Fibroblast of gingiva (primary cell): Measurements from ENCODE around the gene ZFYVE27.

ENCODE experiments used
- DNase-seq: peaks from one replicate; pipeline ENCODE4 v3.0.0-alpha.2; 2011; ENCODE audit warnings: low read depth

The ZFYVE27 gene

DNA sequence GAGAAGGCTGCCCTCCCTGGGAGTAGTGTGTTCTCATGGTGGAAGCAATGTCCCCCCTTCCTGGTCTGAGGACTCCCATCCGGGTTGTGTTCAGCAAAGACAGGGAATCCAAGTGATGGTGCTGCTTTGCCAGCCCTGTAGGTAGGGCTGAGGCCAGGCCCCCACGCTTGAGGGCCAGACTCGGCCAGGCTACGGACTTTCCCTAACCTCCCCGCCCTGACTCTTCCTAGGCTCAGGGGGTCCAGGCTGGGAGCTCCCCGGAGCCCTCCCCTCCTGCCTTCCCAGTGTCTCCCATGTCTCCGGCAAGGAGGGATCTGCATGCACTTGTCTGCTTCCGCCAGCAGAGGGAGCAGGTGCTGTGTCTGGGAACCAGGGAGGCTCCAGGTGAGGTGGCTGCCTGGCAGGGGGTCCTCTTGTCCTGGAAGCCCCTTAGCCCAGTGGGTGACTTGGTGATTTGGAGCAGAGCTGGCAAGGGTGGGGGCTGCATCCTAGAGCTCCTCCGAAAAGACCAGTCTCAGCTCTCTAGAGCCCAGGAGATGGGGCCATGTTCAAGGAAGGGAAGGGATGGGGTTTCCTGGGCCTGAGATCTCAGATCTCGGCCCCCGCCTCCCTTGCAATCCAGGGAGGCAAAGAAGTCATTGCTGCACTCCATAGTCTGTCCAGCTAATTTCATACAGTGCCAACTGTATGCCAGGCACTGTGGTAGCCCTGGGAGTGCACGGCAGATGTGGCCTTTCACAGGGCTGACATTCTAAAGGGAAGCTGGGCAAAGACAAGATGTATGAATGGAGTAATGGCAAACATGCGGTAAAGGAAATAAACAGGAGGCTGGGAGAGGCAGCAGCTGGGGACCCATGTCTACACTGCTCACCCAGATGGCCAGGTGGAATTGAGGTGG lies 55.1 kb downstream of the ZFYVE27 start:
- peak; percentile 37 for DNase-seq

DNA sequence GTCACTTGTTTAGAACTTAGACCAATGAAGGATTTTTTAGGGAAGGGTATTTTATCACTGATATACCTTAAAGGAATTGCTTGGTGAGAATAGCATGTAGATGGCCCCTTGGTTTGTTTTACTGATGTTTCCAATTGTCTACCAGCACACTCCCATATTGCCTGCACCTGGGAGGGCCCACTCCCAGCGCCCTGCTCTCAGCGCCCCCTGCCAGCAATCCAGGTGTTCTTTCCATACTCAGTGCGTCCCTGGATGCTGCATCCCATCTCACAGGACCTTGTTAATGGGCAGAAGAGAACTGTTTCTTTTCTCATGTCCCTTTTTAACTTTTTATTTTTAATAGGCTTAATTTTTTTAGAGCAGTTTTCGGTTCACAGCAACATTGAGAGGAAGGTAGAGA lies 59.0 kb downstream of the ZFYVE27 start:
- no peak for DNase-seq

- DNase-seq: no peak
Measured at GRCh38 chr10:97796651-97797050, 59.7 kb downstream of the ZFYVE27 start.

- no peak for DNase-seq
Measured at GRCh38 chr10:97798958-97799610, 62.2 kb downstream of the ZFYVE27 start.

DNA sequence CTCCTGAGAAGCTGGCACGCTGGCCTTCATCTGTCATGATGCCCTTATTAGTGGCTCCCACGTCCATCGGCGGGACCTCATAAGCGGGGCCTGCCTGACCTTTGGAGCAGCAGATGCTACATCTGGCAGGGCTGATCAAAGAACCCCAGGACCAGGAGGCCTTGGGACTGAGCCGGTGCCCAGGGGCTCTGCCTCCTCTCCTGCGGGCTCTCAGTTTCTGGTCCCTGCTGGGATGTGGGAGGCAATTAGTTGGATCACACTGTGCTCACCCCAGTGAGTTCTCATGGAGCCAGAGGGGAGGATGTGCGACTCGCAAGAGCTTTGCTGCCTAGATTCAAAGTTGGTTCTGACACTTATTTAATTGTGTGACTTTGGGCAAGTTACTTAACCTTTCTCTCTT lies 63.5 kb downstream of the ZFYVE27 start:
- DNase-seq: no peak

DNA sequence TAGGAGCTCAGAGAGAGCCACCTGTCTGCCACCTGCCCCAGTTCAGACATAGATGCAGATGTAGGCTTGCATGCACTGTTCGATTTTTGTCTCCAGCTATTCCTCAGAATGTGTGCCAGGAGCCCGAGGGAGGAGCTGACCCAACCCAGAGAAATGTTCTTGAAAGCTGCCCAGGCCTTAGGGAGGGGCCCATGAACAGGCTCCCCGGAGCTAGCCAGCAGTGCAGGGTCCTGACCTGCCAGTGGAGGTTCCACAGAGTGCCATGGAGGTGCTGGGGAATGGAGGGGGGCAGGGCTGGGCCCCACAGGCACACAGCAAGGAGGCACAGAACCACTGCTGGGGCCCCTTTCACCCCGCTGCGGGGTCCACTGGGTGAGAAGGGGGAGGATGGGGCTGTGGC lies 64.5 kb downstream of the ZFYVE27 start:
- no peak for DNase-seq

DNA sequence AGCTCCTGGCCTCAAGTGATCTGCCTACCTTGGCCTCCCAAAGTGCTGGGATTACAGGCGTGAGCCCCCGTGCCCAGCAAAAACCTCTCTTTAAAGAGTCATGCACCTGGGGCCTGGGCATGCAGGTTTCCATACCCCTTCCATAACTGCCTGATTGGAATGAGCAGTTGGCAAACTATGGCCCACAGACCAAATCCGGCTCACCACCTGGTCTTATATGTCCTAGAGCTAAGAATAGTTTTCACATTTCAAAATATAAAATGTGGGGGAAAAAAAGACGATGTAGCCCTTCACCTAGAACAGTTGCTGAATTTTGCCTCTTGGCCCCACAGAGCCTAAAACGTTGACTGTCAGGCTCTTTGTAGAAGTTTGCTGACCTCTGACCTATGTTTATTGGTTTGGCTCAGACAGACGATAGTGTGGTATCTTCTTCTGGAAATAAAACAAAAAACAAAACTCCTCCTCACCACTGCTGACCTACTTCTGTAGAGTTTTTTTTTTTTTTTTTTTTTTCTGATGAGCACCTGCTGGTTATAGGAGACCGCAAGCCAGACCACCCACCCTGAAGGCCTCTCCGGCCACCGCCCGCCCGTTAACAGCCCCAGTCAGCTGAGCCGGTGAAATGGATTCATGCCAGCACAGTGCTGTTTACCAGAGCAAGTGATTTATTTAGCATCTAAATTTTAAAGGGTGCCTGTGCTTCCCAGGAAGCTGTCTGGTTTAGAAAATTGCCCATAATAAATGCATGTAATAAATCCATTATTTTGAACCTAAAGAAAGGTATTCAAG lies 68.4 kb downstream of the ZFYVE27 start:
- no peak for DNase-seq

- no peak for DNase-seq
Measured at GRCh38 chr10:97805949-97806348, 69.0 kb downstream of the ZFYVE27 start.

DNA sequence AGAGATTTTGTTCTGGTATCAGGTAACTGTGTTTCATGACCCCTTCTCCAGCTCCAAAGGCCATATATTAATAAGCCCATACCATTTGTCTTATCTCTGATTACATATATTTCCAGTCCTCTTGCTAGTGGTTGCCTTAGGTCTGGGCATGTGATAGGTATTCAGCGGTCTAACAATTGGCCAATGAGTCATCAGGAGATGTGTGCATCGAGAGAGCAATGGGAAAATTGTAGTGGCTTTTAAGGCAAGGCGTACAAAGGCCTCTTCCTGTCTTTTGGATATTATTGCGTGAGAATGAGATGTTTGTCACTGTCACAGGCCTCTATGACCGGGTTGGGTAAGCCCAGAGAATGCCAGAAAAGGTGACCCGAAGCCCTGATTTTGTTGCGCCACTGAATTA lies 73.5 kb downstream of the ZFYVE27 start:
- no peak for DNase-seq
